Measurements from ENCODE around the gene LCN9. TPM values are rescaled to one million over a fixed set of nuclear protein-coding genes. Genes with fewer than 3 reads are reported as not detected.
"Not testable (repeated sequence)": the region's sequence is repeated elsewhere in the genome, so short reads cannot be mapped to it uniquely, and the experiment has no call there.

LCN9 gene
- total and polyA plus RNA-seq, 12 donors = not detected

DNA sequence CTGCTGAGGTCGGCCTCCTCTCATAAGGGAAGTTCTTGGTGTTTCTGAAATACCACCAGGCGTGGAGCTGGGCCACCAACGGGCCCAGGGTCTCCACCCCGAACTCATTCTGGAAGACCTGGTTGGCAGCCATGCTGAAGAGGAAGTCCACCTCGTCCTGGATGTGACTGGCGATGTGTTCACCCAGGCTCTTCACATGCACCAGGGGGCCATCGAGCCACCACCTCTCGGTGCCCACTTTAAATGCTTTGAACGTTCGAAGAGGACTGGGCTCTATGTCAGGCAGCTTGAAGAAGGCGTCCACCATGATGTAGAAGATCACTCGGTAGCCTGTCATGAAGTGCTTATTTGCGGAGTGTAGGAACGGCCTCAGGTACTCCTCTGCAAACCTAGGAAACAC lies 38.8 kb upstream of the LCN9 start:
- no peak overlapping the region for H3K27ac ChIP-seq
- no peaks in the 10 kb centered on the region for H3K36me3 ChIP-seq (replicated peaks in 1 of 2)
- no peak for DNase-seq
- WGBS, 4 donors = 86 to 92% (median 90%) methylated on average over 11 to 14 of the region's 14 CpGs
- intact Hi-C loops (cut with DNase I) = loop anchor here in 1 of 2 donors (10.0 kb wide), 1 partner anchor 61 kb away; no protein-coding TSS in a partner anchor
- H3K4me3 ChIP-seq = no peak overlapping the region
- peaks cover 0 to 15% (median 0%) of the 10 kb centered on the region in 3 donors for H3K9me3 ChIP-seq (replicated peaks in 1 of 3)
- H3K4me1 ChIP-seq (replicated peaks in 1 of 2) = no peaks in the 10 kb centered on the region
- peaks cover 3% of the 10 kb centered on the region for H3K27me3 ChIP-seq
- no peak for TF ChIP-seq POLR2A (IDR thresholded peaks at IDR 0.05)

DNA sequence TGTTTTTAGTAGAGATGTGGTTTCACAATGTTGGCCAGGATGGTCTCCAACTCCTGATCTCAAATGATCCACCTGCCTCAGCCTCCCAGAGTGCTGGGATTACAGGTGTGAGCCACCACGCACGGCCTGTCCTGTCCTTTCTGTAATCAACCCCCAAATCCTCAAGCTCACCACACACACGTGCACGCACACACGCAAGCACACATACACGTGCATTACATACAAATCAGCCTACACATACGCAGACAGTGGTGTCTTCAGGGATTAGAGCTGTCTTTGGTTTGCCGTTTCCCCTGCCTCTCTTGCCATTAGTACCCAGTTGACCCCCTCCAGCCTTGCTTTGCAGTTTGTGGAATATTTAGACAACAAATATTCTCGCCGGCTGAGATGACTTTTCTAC lies 30.3 kb upstream of the LCN9 start:
- Histone ChIP-seq H3K27me3 (peaks cover 16% of the 10 kb centered on the region), H3K9me3 (replicated peaks in 1 of 3) (peaks cover 0 to 16% (median 0%) of the 10 kb centered on the region in 3 donors), H3K36me3 (replicated peaks in 1 of 2) (no peaks in the 10 kb centered on the region), H3K4me3 (no peak overlapping the region), H3K4me1 (replicated peaks in 1 of 2) (no peaks in the 10 kb centered on the region), H3K27ac (no peak overlapping the region)
- intact Hi-C loops (cut with DNase I) = no loop called here
- 82 to 90% (median 85%) methylated on average over 10 of the region's 10 CpGs for WGBS, 4 donors
- no peak for TF ChIP-seq POLR2A (IDR thresholded peaks at IDR 0.05)
- TF ChIP-seq, protein P1, sequence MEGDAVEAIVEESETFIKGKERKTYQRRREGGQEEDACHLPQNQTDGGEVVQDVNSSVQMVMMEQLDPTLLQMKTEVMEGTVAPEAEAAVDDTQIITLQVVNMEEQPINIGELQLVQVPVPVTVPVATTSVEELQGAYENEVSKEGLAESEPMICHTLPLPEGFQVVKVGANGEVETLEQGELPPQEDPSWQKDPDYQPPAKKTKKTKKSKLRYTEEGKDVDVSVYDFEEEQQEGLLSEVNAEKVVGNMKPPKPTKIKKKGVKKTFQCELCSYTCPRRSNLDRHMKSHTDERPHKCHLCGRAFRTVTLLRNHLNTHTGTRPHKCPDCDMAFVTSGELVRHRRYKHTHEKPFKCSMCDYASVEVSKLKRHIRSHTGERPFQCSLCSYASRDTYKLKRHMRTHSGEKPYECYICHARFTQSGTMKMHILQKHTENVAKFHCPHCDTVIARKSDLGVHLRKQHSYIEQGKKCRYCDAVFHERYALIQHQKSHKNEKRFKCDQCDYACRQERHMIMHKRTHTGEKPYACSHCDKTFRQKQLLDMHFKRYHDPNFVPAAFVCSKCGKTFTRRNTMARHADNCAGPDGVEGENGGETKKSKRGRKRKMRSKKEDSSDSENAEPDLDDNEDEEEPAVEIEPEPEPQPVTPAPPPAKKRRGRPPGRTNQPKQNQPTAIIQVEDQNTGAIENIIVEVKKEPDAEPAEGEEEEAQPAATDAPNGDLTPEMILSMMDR (IDR thresholded peaks at IDR 0.05) = no peak
- DNase-seq = no peak

DNA sequence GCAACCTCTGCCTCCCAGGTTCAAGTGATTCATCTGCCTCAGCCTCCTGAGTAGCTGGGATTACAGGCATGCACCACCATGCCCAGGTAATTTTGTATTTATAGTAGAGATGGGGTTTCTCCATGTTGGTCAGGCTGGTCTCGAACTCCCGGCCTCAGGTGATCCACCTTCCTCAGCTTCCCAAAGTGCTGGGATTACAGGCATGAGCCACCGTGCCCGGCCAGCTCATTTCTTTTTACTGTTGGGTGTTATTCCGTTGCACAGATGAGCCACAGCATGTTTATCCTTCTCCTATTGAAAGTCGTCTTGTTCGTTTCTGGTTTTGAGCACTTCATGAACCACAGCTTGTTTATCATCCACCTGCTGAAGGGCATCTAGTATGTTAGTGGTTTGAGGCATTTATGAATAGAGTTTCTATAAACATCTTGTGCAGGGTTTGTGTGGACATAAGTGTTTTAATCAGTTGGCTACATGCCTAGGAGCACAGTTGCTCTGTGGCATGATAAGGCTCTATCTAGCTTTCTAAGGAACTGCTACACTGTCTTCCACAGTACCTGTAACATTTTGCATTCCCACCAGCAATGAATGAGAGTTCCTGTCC lies 26.1 kb upstream of the LCN9 start:
- intact Hi-C loops (cut with DNase I); H3K4me1 ChIP-seq (replicated peaks in 1 of 2); H3K4me3 ChIP-seq; DNase-seq; H3K27ac ChIP-seq; H3K9me3 ChIP-seq (replicated peaks in 1 of 3); H3K36me3 ChIP-seq (replicated peaks in 1 of 2): not testable (repeated sequence)
- H3K27me3 ChIP-seq = peaks cover 20% of the 10 kb centered on the region
- 73 to 84% (median 79%) methylated on average over 7 of the region's 7 CpGs for WGBS, 4 donors

DNA sequence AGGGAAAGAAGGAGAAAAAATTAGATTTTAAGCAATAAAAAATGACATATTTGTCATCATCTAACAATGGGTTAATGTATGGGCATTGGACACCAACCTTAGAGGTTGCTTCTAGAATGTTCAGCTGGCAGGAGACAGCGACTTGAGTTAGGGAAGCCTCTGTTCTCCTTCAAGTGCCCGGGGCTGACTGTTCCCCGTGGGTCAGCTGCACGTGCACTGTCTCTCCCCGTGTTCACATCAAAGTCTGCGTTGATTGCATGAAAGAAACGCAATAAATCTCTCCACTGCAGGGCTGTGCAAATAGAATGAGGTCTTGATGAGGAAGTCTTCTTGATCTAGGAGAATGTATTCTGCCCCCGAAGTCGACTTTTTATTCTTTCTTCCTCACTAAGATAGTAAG lies 23.9 kb upstream of the LCN9 start, which contains the start of gene GLT6D1:
TSS of gene GLT6D1 (minus strand) at position 345 of the 400 bp plus-strand sequence. CDS start 353 bp downstream, outside the sequence.
- TF ChIP-seq, protein P1 (IDR thresholded peaks at IDR 0.05) = no peak
- no peak for TF ChIP-seq POLR2A (IDR thresholded peaks at IDR 0.05)
- intact Hi-C loops (cut with DNase I) = no loop called here
- no peaks in the 10 kb centered on the region for H3K36me3 ChIP-seq (replicated peaks in 1 of 2)
- no peak within 1 kb of the TSS for H3K4me3 ChIP-seq
- H3K27me3 ChIP-seq = peaks cover 14% of the 10 kb centered on the region
- 57 to 75% (median 68%) methylated on average over 8 to 9 of the region's 9 CpGs for WGBS, 4 donors
- no peaks in the 10 kb centered on the region for H3K9me3 ChIP-seq (replicated peaks in 1 of 3)
- H3K27ac ChIP-seq = no peak within 1 kb of the TSS
- no peaks in the 10 kb centered on the region for H3K4me1 ChIP-seq (replicated peaks in 1 of 2)
- no peak for DNase-seq

DNA sequence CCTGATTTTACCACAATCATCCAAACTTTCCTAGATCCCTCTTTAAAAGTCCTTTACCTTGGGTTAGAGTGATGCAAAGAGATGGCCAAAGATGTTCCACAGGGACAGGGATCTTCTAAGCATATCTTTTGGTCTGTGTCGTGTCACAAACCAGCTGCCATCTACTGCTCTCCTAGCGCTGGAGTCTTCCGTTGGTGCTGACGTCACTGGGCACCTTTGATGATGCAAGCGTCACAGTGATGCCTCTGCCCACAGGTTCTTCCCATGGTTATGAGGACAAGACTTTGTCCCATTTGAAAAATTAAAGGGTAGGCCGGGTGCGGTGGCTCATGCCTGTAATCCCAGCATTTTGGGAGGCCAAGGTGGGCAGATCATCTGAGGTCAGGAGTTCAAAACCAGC lies 22.1 kb upstream of the LCN9 start:
- intact Hi-C loops (cut with DNase I) = no loop called here
- Histone ChIP-seq H3K4me3 (no peak overlapping the region), H3K27me3 (peaks cover 10% of the 10 kb centered on the region), H3K4me1 (replicated peaks in 1 of 2) (no peaks in the 10 kb centered on the region), H3K9me3 (replicated peaks in 1 of 3) (peaks cover 0 to 9% (median 0%) of the 10 kb centered on the region in 3 donors), H3K27ac (no peak overlapping the region), H3K36me3 (replicated peaks in 1 of 2) (no peaks in the 10 kb centered on the region)
- no peak for DNase-seq
- TF ChIP-seq, protein P1 (IDR thresholded peaks at IDR 0.05) = no peak
- no peak for TF ChIP-seq POLR2A (IDR thresholded peaks at IDR 0.05)
- WGBS, 4 donors = 80 to 97% (median 86%) methylated on average over 7 of the region's 7 CpGs

Data from adrenal gland (tissue), 12 donors.